Measurements from ENCODE around the gene ZNF716.
"Not testable (repeated sequence)": the region's sequence is repeated elsewhere in the genome, so short reads cannot be mapped to it uniquely, and the experiment has no call there.

Gene ZNF716

DNA sequence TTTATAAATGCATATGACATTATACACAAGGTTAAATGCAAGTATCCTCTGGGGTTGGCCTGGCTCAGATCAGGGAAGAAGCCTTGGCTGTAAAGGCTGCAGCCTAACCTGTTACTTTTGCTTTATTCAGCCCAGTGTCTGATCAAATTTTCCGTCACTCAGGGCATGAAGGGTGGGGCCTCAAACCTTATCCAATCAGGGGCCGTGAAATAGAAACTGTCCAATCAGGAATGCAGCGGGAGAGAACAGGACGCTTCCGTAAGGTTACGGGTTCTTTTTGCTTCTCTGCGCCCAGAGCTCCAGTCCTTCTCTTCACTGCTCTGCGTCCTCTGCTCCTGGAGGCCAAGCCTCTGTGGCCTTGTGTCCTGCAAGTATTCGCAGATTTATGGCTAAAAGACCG lies at the start of gene ZNF716:
ZNF716 (plus strand) TSS at position 274 of the 400 bp plus-strand sequence; CDS start at position 386, 112 bp downstream.
- DNase-seq (ENCODE audit: low read depth in 1 of 2, low spot score in 1 of 2): no peak

DNA sequence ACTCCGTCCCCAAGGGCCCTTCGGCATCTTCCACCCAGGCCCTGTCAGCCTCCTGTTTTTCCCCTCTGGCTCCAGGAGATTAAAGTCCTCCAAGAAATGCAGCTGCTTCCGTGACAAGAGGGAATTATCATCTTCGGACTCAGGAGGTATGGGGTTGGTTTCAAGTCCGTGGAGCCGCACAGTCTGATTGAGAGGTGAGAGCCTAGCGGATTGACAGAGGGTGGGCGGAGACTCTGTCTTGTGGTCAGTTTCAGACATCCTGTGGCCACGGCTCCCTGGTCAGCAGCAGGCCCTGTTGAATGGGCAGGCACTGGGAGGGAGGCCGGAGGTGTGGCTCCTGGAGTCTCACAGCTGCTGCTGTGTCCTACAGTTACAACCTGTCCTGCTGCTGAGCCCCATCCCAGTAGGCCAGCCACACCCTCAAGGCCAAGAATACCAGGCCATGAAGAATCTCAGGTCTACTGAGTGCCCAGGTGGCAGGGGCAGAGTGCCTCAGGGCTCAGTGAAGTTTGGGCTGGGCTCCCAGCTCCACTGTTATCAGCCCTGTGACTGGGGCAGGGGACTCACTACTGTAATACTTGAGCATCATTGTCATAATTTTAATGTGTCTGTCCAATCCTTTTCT lies 49.3 kb upstream of the ZNF716 start:
- no peak for DNase-seq (ENCODE audit: low read depth in 1 of 2, low spot score in 1 of 2)

DNA sequence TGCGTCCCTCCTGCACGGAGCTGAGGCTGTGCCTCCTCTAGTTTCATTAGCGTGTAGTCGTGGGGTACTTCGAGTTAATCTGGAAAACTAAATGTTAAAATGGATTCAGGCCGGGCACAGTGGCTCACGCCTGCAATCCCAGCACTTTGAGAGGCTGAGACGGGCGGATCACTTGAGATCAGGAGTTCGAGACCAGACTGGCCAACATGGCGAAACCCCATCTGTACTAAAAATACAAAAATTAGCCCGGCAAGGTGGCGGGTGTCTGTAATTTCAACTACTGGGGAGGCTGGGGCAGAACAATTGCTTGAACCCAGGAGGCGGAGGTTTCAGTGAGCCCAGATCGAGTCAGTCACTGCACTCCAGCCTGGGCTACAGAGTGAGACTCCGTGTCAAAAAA lies 46.9 kb upstream of the ZNF716 start:
- not testable (repeated sequence) for DNase-seq (ENCODE audit: low read depth in 1 of 2, low spot score in 1 of 2)

DNA sequence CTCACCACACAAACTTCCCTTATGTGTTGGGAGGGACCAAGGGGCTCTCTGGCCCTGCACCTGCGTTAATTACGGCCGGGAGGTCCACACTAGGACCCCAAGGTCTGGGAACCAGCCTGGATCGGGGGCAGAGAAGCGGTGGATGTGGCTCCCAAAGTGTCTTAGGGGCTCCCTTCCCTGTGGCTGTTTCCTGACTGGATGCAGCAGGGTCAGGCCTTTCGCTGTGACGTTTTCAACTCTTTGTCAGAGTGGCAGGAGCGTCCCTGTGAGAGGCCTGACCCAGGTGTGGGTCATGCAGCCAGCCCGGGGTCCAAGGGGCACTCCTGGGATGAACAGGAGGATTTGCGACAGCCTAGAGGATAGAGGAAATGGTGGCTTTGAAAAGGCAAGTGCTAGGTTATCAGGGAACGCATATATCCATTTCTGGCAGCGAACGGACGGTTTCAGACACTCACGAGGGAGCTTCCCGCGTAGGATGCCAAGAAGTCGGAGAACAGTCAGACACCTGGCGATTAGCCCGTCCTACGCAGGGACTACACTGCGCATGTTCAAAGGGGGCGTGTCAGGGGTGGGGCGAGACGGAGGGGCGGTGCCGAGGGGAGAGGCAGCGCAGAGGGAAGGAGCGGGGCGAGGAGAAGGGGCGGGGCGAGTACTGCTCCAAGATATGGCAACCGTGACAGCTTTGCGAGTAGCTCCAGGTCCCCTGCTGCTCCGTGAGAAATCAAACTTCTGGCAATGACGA lies 46.2 kb upstream of the ZNF716 start:
- no peak for DNase-seq (ENCODE audit: low read depth in 1 of 2, low spot score in 1 of 2)

DNA sequence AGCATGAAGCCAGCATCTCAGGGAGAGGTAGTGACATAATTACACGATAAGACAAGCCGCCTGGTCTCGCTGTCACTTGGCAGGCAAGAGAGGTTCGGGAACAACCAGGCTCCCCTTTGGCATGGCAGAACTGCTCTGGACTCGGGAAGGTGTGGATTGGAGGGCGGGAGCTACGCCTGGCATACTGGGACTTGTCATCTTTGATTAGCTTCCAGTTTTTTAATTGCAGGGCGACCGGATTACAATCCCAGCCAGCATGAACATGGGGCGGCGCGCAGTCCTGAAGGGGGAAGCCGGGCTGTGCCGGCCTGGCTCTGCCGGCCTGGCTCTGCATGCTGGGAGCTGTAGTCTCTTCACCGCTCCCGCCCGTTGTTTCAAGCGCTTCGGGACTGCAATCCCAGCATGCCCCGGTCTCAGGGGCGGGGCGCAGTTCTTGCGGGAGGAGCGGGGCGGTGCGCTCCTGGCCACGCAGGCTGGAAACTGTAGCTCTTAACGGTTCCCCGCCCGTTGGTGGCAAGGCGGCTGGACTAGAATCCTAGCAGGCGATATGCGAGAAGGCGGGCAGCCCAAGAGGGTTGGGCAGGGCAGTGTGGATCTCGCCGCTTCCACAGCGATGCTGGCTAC lies 45.5 kb upstream of the ZNF716 start:
- no peak for DNase-seq (ENCODE audit: low read depth in 1 of 2, low spot score in 1 of 2)

DNA sequence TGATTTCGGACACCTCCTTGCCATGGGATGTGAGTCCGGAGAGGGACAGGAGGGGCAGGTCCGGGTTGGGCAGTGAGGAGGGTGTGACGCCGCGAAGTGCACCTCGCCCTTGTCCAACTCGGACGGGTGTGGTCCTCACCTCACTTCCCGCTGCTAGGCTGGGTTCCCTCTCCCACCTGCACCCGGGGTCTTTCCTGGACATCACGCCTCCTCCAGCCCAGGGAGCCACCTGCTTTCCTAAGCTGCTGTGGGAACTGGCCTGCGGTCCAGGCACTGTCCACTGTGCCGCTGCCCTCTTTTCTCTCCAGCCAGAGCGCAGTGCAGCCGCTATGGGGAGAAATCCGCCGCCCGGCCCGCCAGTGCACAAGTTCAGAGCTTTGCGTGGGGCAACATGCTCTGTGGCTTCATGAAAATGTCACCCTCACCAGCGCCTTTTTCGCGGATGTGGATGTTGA lies 45.0 kb upstream of the ZNF716 start:
- no peak for DNase-seq (ENCODE audit: low read depth in 1 of 2, low spot score in 1 of 2)

DNA sequence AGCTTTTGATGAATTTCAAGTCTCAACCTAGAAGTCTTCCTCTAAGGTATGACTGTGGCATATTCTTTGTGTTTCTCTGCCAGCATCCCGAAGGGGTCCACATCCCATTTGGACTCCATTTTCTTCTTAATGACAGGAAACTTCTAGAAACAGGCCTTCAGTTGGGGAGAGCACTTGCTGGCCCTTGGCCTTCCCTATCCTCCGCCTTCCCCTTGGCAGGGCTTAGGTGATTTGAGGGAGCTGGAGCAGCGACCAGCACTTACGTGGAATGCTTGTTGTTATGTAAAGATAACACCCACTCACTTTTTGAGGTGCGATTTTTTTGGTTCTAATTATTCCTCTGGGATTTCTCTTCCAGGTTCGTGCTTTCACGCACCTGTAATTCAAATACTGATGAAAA lies 42.9 kb upstream of the ZNF716 start:
- DNase-seq (ENCODE audit: low read depth in 1 of 2, low spot score in 1 of 2): no peak

DNA sequence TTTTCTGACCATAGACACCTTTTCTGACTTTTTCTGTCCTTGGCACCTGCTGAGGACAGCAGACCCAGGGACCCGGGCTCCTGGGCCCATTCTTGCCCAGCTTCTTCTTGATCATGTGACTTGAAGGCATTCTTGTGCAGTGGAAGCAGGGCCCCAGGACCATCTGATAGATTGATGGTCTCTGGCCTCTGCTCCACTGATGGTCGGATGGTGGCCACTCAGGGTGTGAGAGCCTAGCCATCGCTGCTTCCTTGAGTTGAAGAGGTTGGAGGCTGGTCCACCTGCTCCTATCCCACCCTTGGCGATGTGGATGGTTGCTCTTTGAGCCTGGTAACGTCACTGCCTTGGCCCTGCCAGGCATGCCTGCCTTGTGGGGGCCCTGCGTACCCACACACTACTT lies 37.8 kb upstream of the ZNF716 start:
- DNase-seq (ENCODE audit: low read depth in 1 of 2, low spot score in 1 of 2): no peak

DNA sequence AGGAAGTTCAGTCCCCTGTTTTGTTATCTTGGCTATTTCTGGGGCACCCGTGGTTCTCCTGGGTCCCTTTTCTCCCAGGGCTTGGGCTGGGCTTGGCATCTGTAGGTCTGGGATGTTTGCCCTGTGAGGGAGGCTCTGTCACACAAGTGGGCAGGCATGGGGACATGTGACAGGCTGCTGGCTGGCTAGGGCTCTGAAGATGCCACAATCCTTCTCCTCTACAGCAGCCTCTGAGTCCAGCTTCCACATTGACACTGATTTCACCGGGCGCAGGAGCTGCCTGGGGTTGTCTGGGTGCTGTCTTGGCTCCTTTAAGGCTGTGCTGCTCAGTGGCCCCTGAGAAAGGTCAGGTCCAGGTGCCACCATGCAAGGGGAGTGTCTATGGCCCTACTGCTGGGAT lies 37.4 kb upstream of the ZNF716 start:
- no peak for DNase-seq (ENCODE audit: low read depth in 1 of 2, low spot score in 1 of 2)

DNA sequence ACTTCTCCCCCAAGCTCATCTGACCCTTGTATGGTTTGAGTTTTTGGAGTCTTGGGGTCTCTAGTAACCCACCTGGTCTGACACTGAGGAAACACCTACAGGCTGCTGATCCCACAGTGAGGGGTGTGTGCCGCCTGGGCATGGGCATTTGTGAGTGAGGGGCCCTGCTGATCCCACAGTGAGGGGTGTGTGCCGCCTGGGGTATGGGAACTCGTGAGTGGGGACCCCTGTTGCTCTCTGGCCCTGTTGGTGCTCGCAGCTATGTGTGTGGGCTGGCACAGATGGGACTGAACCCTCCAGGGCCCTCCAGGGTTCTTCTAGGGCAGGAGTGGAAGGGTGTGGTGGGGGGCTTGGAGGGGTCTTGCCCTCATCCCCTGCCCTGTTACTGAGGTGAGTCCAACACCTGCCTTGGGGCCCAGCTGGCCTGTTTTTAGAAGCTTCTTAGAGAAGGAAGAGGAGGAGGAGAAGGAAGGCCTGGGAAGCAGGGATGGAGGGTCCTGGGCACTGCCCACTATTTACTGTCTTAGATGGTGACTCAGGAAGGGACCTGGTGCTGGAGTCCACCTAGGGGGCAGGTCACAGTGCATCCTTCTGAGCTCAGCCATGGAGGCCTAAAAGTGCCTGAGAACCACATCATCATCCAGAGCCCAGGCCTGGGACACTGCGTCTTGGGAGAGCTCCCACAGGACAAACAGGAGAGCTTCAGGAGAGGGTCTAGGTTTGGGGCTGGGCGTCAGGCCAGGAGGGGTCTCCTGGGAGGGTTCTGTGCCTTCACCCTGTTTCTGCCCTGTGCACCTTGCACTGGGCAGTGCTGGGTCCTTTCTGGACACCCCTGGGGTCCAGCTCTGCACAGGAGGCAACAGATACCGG lies 36.2 kb upstream of the ZNF716 start:
- no peak for DNase-seq (ENCODE audit: low read depth in 1 of 2, low spot score in 1 of 2)

DNA sequence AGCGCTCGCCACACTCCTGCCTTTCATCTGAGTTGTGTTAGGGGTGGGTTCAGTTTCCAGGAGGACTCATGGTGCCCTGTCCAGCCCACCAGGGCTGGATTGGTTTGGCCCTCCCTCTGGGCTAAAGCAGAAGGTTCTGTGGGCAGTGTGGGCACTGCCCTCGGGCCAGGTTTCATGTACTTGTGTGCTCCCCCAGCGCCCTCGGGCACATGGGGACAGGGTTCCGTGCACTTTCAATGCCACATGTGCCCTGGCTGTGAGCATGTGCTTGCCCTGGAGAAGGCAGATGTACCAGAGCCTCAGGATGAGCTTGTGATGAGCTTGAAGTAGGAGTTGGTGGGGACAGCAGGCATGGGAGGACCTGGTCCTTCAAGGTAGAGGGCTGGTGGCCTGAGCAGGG lies 35.6 kb upstream of the ZNF716 start:
- no peak for DNase-seq (ENCODE audit: low read depth in 1 of 2, low spot score in 1 of 2)

DNA sequence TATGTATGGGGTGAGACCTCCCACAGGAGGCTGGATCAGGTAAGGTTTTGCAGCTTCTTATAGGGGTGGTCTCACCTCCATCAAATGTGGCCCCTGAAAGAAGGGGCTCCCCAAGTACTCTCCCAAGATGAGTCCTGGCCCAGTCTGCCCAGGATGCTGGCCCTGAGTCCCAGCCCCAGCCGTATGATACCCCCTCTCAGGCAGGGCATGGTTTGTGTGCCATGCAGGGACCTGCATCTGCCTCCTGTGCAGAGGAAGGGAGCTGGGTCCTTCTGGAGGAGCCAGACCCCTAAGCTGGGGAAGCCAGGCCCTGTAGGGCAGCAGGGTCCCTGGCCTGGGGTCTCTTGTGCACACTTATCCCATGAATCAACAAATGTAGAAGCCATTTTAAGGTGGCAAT lies 35.1 kb upstream of the ZNF716 start:
- DNase-seq (ENCODE audit: low read depth in 1 of 2, low spot score in 1 of 2): no peak

DNA sequence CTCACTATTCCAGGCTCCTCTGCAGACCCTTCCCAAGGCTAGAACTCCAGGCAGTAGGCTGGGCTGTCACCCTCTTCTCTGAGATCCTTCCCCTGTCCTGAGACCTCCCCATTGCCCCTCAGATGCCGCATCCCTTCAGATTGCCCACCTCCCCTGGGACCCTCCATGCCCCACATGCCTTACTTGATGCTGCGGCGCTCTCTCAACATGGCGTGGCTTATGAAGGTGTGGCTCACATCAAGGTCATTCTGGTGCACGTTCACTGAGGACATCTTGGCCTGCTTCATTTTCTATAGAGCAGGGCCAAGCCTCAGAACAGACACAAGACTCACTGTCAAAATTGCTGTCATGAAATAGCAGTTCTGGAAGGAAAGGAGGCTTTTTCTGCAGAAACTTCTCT lies 34.7 kb upstream of the ZNF716 start:
- no peak for DNase-seq (ENCODE audit: low read depth in 1 of 2, low spot score in 1 of 2)

DNA sequence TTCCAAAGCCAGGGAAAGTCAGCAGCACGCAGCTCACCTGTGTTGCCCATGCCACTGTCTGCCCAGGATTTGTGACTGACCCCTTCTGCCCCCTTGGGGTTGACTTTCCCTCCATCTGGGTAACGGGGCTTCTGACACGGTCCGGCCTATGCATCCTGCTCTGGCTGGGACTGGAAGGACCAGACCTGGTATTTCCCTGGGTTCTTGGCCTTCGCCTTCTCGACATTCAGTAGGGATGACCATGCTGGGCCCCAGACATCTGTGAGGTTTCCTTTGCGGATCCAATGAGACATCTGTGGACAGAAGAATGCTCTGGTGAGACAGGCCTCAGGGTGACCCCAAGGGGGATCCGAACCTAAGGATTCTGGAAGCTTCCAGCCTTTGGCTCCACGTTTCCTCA lies 34.2 kb upstream of the ZNF716 start:
- DNase-seq (ENCODE audit: low read depth in 1 of 2, low spot score in 1 of 2): no peak

DNA sequence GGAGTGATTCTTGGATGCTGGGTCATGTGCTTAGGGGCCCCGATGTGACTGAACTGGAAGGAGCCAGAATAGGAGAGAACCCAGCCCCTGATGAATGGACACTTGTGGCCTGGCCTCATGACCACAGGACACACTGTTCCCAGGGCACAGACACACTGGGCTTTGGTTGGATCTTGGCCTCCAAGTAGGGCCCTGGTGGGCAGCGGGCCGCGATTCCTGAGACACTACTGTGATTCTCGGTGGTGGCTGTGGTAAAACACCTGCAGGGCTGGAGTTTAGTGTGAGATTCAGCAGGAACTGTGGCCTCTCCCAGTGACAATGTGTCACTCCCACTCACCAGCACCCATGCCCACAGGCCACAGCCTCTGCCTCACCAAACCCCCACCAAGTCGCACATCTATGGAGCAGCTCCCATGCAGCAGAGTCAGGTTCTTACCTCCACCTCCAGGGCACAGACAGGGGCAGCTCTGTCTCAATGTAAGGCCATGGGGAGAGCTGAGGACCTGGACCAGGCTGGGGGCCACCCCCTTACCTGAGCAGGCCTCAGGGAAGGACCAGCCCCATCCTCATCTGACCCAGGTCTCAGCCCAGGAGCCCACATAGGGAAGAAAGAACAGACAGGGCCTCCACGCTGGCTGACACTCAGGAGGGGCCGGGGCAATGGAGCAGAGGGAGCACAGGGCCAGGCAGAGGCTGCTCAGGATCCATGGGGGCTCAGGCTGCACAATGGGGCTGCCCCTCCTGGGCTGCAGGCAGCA lies 33.2 kb upstream of the ZNF716 start:
- no peak for DNase-seq (ENCODE audit: low read depth in 1 of 2, low spot score in 1 of 2)

DNA sequence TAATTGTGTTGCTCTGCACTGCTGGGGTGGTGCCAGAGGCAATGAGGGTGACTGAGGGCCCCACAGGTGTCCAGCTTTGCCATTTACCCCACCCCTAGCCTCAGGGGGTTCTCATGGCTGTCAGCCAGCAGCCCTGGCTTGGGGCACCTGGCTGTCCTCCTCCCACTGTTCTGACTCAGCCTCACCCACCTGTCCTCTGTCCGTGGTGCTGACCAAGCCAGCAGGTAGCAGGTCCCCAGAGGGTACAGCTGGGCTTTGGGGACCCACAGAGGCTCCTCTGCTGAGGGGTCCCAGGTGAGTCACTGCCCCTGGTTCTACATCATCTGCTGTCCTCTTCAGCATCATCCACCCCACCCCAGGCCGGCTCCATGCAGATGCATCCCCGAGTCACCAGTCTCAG lies 32.2 kb upstream of the ZNF716 start:
- DNase-seq (ENCODE audit: low read depth in 1 of 2, low spot score in 1 of 2): no peak

DNA sequence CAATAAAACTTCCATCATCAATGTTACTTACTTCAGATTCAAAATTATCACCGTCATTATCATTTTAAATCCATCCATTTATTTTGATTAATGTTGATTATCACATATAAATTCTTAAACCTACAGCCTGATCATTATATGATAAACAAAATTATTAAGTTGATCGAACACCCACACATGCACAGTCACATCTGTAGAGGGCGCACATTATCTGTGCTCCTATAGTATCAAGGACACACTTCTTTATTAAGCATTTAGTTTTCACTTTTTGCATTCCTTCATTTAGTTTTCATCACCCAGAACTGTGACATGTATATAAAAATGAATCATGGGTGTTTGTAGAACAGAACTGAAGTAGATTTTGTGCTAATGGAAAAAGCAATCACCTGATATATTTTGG lies 26.2 kb upstream of the ZNF716 start:
- DNase-seq (ENCODE audit: low read depth in 1 of 2, low spot score in 1 of 2): no peak

DNA sequence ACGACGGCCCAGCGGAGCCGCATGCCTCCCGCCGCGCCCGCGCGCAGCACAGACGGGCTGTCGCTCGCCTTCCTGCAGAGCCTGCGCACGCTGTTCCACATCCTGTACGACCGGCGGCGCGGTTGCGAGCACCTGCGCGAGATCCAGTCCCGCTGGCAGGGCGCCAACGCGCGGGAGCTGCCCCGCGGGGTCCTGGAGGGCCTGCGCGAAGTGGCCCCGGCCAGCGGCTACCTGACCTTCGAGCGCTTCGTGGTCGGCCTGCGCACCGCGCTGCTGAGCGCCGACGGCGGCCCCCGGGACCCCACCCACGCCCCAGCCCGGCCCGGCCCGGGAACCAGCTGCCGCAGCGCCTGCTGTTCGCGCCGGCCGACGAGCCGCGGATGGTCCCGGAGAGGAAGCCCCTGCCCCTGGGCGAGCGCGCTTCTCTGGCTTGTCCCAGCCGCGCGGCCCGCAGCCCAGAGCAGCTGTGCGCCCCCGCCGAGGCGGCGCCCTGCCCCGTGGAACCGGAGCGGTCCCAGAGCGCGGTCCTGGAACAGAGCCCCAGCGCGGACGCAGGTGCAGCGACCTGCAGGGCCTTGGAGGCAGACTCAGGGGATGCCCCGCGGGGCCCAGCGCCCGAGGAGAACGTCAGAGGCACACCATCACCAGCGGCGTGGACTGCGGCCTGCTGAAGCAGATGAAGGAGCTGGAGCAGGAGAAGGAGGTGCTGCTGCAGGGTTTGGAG lies 25.3 kb upstream of the ZNF716 start:
- DNase-seq (ENCODE audit: low read depth in 1 of 2, low spot score in 1 of 2): no peak

DNA sequence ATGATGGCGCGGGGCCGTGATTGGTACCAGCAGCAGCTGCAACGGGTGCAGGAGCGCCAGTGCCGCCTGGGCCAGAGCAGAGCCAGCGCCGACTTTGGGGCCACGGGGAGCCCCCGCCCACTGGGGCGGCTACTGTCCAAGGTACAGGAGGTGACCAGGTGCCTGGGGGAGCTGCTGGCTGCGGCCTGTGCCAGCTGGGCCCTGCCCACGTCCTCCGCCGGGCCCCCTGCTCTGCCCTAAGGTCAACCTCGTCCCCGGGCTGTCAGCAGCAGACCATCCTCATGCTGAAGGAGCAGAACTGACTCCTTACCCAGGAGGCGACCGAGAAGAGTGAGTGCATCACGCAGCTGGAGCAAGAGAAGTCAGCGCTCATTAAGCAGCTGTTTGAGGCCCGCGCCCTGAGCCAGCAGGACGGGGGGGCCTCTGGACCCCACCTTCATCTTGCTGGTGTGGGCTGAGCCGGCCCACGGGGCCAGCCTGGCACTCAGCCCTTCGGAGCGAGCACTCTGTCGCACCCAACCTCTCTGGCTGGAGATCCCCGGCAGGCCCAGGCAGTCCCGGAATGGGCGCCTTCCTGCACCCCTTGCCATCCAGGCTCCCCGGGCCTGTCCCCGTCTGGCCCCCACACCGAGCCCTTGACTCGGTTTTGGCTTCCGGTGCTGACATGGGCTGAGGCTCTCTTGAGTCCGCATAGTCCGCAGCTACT lies 24.6 kb upstream of the ZNF716 start:
- DNase-seq (ENCODE audit: low read depth in 1 of 2, low spot score in 1 of 2): no peak

All from stimulated activated CD4-positive, alpha-beta T cell treated with anti-CD3 and anti-CD28 coated beads, Interleukin-15, amount 100 ng/mL, for 1 hour (primary cell).